ENCODE data around the gene ANO2.
"Not testable (repeated sequence)": the region's sequence is repeated elsewhere in the genome, so short reads cannot be mapped to it uniquely, and the experiment has no call there.

The ANO2 gene

DNA sequence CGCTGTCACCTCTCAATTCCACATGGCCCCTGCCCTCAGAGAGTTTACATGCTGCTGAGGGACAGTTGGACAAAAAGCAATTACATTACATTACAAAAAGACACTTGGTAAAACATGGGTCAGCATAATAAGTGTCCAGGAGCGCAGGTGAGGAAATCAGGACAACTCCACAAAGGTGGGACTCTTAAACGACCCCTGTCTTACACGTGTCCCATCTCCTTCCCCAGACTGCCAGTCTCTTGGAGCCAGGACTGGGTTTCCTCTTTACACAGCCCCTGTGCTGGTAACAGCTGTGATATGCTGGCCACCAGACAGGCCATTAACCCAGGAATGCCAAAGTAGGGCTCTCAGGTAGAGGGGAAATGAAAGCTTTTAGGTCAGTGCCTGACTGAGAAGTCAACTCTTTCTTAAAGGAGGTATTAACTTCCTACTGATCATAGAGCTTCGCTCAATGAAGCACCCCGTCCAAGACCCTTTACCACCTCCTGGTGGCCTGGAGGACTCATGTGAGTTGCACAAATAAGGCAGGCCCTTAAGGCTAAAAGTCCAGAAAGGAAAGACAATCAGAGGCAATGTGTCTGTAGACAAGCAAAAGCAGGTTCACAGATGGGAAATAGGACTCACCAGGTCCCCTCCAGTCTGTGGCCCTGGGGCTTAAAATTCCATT is 55.5 kb downstream of the ANO2 start:
- no peak overlapping the region for H3K4me3 ChIP-seq (ENCODE audit: low read depth, low read length)

DNA sequence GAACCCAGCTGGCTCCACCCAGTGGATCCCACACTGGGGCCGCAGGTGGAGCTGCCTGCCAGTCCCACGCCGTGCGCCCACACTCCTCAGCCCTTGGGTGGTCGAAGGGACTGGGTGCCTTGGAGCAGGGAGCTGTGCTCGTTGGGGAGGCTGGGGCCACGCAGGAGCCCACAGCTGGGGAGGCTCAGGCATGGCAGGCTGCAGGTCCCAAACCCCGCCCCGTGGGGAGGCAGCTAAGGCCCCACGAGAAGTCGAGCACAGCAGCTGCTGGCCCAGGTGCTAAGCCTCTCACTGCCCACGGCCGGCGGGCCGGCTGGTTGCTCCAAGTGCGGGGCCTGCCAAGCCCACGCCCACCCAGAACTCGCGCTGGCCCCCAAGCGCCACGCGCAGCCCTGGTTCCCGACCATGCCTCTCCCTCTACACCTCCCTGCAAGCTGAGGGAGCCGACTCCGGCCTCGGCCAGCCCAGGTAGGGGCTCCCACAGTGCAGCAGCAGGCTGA is 56.2 kb downstream of the ANO2 start:
- H3K4me3 ChIP-seq (ENCODE audit: low read depth, low read length) = no peak overlapping the region

DNA sequence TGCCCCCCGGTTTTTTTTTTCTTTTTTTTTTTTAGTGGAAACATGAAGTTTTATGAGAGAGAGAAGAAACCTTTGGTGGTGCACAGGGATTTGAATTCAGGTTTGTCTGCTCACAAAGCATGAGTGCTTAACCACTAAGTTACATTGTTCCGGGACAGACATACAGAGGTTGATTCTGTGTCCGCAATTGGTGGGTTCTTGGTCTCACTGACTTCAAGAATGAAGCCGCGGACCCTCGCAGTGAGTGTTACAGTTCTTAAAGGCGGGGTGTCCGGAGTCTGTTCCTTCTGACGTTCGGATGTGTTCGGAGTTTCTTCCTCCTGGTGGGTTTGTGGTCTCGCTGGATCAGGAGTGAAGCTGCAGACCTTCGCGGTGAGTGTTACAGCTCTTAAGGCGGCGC is 57.2 kb downstream of the ANO2 start:
- not testable (repeated sequence) for H3K4me3 ChIP-seq (ENCODE audit: low read depth, low read length)

DNA sequence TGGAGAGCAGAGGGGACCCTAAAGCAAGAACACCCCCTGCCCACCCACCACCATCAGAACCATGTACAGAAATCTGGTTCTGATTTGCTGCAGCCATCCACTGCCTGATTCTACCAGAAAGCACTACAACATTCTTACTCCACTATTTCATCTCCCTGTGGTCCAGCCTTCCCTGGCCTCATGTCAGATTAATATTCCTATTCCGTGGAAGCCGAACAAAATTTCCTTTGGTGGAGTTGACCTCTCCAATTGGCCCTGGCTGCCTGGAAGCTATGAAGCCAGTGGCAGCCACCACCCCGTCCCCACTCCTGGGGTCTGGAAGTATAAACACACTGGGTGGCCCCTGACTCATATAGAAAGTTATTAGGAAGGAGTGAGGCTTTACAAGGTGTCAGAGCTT is 60.2 kb downstream of the ANO2 start:
- no peak overlapping the region for H3K4me3 ChIP-seq (ENCODE audit: low read depth, low read length)

DNA sequence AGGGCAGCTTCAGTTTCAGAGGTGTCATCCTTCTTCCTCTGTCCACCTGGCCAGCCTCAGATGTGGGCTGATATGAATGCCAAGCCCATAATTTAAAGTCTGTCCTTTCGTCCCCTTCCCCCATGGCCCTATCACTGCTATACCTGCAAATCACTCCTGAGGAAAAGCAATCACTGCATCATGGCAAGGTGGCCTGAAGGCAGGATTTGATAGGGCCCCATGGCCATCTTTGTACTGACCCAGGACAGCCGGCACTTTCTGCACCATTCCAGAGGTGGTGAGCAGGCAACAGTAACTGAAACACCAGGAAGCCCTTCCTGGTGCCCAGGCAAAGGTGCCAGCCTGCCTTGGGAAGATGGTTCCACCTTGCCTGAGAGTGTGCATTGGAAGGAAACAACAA is 60.8 kb downstream of the ANO2 start:
- H3K4me3 ChIP-seq (ENCODE audit: low read depth, low read length) = no peak overlapping the region

DNA sequence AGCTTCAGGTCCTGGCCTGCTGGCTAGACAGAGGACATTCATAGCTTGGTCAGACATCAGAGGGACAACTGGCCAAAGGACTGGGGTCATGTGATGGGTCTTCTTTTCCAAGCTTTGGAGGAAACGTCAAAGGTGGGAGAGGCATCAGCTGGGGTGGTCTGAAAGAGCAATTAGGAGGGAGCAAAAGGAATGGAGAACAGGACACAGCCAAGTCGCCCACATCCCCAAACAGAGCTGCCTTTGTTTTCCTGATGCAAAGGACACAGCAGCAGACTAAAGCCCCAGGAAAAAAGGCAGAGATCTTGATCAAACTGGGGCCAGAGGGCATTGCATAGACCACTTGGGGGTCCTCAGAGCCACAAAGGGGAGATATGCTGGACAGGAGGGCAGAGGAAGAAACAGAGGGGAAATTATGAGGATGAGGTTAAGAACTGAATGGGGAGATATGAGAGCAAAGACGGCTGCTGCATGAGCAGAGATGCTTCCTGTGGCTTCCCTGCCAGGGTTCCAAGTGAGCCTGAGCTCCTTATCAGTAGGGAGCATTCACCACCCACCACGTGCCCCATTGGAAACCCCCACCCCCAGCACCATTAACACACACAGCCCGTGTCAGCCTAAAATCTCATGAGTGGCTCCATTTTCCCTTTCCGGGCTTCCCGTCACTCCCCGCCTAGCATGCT is 62.4 kb downstream of the ANO2 start:
- no peak overlapping the region for H3K4me3 ChIP-seq (ENCODE audit: low read depth, low read length)

DNA sequence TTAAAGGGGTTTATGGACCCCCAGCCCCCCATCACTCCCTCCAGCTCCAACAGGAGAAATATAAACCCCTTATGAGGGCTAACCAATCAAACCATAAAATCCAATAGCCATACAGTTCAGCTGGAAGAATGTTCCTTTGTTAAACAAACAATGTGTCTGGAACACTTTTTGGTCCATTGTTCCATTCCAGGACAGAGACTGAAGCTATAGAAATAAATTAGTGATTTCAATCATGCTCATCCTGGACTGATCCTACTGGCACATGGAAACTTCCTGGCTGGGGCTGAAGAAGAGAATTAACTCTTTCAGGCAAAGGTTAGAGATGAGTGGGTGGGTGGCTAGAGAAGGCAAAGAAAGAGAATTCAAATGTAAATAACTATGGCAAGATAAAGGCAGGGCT is 63.4 kb downstream of the ANO2 start:
- H3K4me3 ChIP-seq (ENCODE audit: low read depth, low read length) = no peak overlapping the region

DNA sequence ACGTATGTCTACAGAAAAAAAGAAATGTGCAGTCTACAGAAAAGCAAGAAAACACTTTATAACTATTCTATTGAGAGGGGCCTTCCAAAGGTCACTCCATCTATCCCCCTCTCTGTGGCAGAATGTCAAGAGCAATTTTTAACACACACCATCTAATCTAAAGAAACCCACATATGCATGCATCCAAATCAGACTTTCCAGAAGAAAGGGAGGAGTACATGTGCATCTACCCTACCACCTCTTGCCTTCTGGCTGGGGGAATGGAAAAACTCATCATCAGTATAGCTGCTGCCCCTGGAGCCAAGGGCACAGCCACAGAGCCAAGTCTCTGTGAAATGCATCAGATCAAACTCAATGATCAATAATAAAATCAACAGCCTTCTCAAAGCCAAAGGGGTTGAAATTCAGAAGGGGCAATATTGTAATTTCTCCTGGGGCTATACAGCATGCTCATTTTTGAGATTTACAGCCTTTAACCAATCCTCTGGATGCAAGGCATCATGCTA is 63.9 kb downstream of the ANO2 start:
- H3K4me3 ChIP-seq (ENCODE audit: low read depth, low read length) = no peak overlapping the region

DNA sequence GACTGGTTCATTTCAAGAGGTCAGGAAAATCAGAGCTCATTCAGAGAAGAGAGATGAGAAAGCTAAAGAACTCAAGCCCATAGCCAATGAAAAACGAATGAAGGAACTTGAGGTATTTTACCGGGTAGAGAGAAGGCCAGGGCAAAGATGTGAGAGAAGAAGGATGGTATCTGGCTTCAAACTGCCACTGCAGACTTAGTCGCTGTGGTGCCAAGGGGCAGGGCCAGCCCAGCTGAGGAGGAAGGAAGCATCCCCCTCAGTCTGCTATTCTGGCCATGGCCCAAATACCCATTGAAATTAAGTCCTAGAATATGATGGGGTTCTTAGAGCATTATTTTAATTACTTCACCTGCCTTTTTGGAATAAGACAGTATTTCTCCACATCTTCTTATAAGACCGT is 69.2 kb downstream of the ANO2 start:
- no peak overlapping the region for H3K4me3 ChIP-seq (ENCODE audit: low read depth, low read length)

DNA sequence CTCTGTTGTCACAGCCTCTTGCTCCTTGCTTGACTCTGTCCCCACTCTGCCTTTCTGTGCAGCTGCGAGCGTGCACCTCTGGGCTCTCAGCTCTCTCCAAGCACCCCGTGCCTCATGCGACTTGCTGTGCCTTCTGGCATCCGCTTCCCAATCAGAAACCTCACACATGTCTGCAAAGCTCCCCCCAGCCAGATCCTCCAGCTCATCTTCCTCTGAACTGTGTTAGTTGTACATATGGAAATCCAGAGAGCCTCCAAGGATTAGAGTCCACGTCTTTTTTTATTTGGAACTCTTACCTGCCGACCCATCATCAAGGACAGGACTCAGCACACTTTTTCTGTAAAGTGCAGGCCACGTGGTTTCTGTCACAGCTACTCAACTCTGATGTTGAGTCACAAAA is 70.5 kb downstream of the ANO2 start:
- H3K4me3 ChIP-seq (ENCODE audit: low read depth, low read length) = no peak overlapping the region

DNA sequence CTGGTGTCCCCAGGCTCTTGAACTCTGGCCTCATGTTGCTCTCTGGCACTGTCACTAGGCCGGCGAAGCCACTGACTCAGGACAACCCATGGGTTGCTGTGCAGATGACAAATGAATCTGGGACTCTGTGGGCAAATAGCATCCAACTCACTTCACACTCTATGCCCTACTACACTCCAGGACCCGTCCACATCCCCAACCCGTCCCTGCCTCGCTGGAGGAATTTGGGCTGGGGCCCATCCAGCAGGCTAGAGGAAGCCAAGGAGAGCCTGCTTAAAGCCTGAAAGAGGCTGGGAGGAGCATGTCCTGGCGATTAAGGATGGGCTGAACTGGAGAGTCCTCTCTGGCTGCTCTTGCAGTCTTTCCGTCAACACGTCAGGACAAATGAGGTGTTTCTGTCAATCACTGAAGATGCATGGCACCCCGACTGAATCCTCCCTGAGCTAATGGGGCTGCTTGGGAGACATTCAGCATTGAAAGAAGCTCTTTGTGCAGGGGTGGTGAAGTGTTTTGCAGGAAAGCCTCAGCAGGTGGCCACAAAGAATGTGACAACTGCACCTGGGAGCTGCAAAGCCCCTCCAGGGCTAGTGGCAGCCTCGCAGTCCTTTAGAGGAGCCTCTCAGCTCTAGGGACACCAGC is 71.7 kb downstream of the ANO2 start:
- no peak overlapping the region for H3K4me3 ChIP-seq (ENCODE audit: low read depth, low read length)

DNA sequence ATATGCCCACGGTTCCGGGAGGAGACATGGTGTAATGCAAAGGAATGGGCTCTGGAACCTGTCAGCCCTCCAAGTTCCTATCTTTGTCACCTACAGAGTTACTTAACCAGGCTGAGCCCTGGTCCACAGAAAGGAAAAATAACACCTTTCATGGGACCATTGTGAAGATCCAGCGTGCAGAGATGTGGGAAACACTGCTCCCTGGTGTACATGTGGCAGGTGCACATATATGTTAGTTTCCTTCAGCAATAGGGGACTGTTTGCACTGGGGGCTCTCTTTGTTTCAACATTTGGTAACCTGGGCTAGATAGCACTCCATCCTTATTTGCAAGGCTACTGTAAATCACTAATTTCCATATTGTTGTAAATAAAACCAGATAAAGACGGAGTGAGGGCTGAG is 72.3 kb downstream of the ANO2 start:
- no peak overlapping the region for H3K4me3 ChIP-seq (ENCODE audit: low read depth, low read length)

DNA sequence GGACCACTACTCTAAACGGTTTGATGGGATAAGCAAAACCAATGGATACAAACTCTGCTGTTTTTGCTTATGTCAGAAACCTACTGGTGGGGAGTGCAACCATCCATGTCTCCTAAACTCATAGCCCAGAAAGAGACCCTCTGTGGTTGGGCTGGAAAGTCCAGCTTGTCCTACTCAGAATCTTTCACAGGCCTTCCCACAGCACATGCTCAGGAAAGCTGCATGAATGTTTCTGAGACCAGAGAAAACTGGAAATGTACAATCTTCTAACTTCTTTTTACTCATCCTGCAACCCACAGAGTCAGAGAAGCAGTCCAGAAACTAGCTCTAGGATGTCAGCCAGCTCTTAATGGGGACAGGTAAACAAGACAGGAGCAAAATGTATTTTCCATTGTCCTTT is 73.3 kb downstream of the ANO2 start:
- no peak overlapping the region for H3K4me3 ChIP-seq (ENCODE audit: low read depth, low read length)

DNA sequence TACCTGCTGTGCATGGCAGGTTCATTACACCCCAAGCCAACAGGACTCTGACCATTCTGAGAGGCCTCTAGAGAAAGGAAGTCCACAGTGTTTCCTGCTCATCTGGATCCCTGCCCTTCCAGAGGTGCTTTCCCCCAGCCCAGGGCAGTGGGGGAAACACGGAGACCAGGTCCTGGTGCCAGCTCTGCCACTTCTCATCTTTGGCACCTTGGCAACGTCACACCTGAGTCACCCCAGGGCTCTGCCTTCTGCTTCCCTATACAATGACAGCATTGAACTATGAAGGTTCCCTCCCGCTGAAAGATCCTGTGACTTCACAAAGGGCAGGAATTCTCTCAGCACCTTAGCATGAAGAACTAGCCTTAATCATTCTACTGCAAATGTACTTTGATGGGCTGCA is 74.9 kb downstream of the ANO2 start:
- H3K4me3 ChIP-seq (ENCODE audit: low read depth, low read length) = no peak overlapping the region

DNA sequence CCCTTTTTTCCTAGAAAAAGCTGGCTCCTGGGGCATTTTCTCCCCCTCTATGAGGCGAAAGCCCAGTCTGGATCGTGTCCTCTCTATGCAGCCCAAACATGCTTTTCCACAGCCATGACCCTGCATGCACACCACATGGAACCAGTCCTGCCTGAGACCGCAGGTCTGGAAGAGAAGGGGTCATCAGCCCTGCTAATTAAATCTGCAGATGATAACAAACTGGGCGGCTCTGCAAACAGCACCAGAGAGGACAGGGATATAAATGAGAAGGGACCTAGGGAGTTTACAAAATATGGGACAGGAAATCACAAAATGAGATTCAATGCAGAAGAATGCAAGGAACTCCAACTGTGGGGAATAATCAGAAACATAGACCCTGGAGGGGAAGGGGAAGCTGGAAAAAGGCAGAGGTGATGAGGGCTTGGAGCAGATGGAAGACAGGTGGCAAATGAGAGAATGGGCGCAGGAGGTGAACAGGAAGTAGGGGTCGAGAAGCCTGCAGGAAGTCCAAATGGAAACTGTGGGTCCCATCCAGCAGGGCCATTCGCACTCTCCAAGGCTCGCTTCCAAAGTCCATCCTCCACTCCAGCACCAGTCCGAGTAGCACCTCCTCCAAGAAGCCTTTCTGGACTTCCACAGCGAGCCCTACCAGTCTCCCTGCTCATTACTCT is 76.3 kb downstream of the ANO2 start:
- no peak overlapping the region for H3K4me3 ChIP-seq (ENCODE audit: low read depth, low read length)

DNA sequence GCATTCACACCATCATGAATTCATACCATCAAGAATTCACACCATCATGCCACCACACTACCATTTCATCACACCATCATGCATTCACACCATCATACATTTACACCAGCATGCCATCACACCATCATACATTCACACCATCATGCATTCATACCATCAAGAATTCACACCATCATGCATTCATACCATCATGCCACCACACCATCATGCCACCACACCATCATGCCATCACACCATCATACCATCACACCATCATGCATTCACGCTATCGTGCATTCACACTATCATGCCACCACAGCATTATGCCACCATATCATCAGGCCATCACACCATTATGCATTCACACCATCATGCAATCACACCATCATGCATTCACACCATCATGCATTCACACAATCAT is 79.7 kb downstream of the ANO2 start:
- H3K4me3 ChIP-seq (ENCODE audit: low read depth, low read length) = no peak overlapping the region

DNA sequence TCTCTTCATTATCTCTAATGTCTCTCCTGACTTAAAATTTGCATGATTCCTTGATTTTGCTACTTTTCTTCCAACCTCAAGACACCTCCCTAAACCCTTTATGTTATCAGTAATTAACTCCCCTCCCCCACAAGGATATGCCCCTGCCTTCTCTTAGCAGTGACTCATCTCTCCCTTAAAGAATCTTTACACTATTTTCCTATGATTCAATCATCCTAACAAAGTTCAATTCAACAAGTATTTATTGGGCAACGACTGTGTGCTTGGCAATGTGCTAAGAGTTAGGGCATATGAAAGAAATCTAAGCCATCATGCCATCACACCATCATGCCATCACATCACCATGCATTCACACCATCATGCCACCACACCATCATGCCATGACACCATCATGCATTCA is 80.1 kb downstream of the ANO2 start:
- no peak overlapping the region for H3K4me3 ChIP-seq (ENCODE audit: low read depth, low read length)

DNA sequence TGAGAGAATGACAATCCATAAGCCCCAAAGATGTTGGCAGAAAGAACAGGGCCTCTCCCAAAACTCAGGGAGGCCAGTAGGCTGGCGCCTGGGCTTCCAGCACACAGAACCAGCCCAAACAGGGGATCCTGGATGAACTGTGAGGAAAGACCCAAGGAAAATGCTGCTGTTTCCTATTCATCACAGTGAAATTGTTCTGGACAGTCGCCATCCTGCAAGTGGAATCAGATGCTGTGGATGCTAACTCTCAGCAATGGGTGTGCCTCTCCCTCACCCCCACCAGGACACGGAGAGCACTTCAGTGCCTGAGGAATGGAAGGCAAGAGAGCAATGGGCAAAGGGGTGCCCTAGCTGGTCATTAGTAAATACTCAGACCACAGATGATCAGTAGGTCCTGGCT is 80.8 kb downstream of the ANO2 start:
- no peak overlapping the region for H3K4me3 ChIP-seq (ENCODE audit: low read depth, low read length)

DNA sequence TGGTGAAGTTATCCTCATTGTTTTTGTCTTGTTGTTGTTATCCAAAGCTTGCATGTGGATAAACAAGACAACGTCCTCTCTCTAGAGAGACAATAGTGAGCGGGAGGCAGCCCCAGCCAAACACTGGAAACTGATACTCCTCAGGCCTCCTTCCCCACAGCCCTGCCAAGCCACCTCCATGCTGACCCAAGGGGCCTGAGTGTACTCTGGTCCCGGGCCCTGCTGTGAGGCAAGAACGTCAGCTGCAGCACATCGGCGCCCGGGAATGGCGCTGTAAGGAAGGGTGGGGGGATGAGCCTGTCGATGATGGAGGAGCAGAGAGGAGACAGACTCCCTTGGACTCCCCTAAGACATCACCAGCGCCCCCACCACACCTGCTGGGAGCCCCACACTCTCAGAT is 83.6 kb downstream of the ANO2 start:
- H3K4me3 ChIP-seq (ENCODE audit: low read depth, low read length) = no peak overlapping the region

DNA sequence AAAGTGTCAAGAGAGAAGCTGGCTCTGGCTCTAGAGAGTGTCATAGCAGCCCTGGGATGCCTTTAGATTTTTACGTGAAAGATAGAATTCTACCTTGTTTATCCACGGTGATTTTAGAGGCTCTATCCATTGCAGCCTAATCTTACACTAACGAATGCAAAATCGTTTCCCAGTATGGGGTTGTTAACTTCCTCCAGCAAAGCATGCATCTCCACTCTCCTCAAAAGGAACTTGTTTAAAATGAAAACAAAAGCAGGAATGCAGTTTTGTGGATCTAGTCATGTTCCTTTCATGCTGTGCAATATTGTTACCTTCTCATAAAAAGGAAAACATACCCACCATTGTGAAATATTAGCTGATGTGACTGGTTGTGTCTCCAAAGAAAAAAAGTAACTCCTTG is 88.4 kb downstream of the ANO2 start:
- H3K4me3 ChIP-seq (ENCODE audit: low read depth, low read length) = no peak overlapping the region

DNA sequence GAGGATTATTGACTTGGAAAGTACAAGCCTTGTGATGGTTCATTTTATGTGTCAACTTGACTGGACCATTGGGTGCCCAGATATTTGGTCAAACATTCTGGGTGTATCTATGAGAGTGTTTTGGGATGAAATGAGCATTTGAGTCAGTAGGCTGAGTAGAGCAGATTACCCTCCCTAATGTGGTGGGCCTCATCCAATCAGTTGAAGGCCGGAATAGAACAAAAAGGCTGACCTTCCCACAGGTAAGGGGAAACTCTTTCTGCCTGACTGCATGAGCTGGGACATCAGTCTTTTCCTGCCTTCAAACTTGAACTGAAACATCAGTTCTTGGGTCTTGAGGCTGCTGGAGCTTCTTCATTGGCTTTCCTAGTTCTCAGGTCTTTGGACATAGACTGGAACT is 98.1 kb downstream of the ANO2 start:
- no peak overlapping the region for H3K4me3 ChIP-seq (ENCODE audit: low read depth, low read length)

DNA sequence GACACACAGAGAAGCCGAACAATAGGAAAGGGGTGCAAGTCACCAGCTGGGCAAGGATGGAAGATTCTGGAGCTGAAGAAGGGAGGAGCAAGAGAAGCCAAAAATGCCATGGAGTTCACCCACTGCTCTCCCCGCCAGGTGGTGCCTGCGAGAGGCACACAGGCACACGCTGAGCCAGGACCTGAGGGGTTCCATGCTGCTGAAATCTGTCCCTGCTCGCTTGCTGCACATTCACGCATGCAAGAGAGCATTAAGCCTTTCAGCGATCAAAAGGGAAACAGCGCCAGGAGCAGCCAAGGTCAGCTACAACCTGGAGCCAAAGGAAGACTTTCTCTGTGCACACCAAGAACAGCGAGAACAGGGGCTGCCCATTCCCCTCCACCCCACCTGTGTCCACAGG is 104.1 kb downstream of the ANO2 start:
- H3K4me3 ChIP-seq (ENCODE audit: low read depth, low read length) = no peak overlapping the region
